ENCODE data around the gene RAD51B.
"Not testable (repeated sequence)": the region's sequence is repeated elsewhere in the genome, so short reads cannot be mapped to it uniquely, and the experiment has no call there.

RAD51B gene

DNA sequence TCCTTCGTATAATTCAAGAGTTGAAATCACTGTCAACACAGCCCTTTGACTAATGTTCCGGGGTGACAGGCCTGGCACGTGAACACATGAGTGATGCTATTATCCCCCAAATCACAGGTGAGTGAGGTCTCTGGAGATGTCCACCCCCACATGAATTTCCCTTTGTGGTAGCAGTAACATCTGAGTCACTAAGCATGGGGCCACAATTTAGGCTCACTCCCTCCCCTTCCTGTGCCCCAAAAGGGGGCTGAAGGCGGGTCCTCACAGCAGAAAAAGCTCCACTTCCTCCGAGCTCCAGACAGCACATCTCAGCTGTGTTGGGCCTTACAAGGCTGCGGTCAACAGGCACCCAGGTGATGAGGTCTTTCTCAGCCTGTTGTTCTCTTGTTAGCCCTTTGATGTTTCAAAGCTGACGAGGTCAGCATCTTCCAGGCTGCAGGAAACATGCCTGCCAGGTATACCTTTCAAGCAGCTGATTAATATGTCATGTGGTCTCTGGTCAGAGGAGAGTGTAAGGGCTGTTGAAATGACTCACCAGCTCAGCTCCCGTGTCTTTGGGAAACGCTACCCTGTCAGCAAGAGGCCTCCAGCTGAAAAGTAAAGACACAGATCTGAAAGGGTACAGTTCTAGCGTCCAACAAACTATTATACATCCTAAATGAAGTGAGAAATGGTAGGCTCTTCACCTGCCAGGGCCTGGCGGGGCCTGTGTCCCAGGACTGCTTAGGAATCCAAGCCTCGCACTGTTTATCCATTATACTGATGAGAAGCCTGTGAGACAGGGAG lies 866.0 kb downstream of the RAD51B start:
- DNase-seq (ENCODE audit: low read depth), result no peak

DNA sequence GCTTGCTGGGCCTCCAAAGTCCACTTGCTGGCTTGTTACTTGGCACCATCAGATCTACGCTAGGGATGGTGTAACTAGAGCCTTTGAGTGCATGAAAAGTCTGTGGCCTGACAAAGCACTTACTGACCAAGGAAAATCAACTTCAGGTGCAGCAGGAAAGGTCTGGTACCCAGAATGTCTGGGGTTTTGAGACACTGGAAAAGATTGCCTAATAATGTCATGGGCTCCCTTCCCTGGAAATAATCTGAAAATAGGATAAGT lies 866.6 kb downstream of the RAD51B start:
- no peak for DNase-seq (ENCODE audit: low read depth)

- DNase-seq (ENCODE audit: low read depth), result no peak
These were observed 867.1 kb downstream of the RAD51B start for GRCh38 chr14:68686724-68687123.

- DNase-seq (ENCODE audit: low read depth), result peak; percentile 75
These were observed 868.2 kb downstream of the RAD51B start for GRCh38 chr14:68687746-68688145.

DNA sequence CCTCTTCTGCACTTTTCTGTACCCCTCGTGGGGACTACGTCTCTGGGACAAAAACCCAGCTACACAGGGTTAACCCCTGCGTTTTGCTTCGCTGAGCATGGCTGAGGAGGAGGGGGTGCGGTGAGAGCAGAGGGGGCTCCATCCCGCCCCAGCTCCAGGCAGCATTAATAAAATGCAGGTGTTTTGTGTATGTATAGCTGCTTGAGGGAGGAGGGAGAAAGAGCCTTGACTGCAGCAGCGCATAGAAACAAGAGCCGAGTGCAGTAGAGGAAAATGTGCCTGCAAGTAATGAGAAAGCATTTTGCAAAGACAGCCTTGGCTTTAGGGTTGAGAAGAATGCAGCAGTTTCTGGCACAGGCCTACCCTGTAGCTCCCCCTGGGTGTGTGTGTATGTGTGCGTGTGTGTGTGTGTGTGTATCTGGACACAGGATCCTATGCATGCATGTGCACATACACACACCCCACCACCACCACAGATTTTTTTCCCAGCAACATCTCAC lies 869.3 kb downstream of the RAD51B start:
- no peak for DNase-seq (ENCODE audit: low read depth)

- DNase-seq (ENCODE audit: low read depth), result no peak
These were observed 869.9 kb downstream of the RAD51B start for GRCh38 chr14:68689511-68689910.

GRCh38 chr14:68690089-68690958 lies 870.7 kb downstream of the RAD51B start:
- DNase-seq (ENCODE audit: low read depth), result no peak

- no peak for DNase-seq (ENCODE audit: low read depth)
These were observed 871.6 kb downstream of the RAD51B start for GRCh38 chr14:68691031-68691791.

GRCh38 chr14:68691792-68692118 lies 872.2 kb downstream of the RAD51B start:
- DNase-seq (ENCODE audit: low read depth), result no peak

DNA sequence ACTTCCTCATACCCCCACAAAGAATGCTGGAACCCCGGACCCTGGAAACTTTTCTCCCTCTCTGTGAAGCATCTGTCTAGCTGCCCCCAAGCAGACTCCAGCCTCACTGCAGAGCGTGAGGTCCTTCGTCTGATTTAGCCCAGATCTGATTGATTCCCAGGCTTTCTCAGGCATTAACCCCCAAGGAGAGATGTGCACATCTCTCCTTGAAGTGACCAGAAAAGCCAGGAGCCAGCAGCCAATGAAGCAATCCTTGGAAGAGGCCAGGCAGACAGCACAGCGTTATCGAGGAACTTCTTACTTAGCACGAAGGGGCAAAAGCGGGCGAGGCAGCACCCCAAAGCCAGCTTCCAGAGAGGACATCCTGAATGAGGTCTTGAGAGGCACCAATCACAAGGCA lies 872.6 kb downstream of the RAD51B start:
- no peak for DNase-seq (ENCODE audit: low read depth)

DNA sequence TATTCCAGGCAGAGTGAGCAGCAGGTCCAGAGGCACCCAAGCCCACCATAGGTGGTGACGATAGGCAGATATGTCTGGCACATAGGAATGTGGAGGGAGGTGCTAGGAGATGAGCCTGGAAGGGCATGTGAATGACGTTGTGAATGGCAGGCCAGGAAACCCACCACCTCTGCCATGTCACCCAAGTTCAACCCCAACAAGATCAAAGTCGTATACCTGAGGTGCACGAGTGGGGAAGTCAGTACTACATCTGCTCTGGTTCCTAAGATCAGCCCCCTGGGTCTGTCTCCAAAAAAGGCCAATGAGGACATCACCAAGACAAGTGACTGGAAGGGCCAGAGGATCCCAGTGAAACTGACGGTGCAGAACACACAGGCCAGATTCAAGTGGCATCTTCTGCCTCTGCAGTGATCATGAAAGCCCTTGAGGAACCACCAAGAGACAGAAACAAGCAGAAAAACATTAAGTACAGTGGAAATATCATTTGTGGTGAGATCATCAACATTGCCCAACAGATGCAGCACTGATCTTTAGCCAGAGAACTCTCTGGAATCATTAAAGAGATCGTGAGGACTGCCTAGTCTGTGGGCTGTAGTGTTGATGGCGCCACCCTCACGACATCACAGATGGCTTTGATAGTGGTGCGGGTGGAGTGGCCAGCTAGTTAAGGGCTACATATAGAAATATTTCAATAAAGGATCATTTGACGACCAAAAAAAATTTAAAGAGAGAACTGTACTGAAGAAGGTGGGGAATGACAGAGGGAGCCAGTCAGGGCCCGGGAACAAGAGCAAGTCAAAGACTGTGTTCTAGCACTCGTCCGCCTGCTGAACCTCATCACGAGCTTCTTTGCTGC lies 873.6 kb downstream of the RAD51B start:
- no peak for DNase-seq (ENCODE audit: low read depth)

GRCh38 chr14:68693926-68694325 lies 874.3 kb downstream of the RAD51B start:
- DNase-seq (ENCODE audit: low read depth), result no peak

- DNase-seq (ENCODE audit: low read depth), result no peak
These were observed 875.1 kb downstream of the RAD51B start for GRCh38 chr14:68694516-68695235.

DNA sequence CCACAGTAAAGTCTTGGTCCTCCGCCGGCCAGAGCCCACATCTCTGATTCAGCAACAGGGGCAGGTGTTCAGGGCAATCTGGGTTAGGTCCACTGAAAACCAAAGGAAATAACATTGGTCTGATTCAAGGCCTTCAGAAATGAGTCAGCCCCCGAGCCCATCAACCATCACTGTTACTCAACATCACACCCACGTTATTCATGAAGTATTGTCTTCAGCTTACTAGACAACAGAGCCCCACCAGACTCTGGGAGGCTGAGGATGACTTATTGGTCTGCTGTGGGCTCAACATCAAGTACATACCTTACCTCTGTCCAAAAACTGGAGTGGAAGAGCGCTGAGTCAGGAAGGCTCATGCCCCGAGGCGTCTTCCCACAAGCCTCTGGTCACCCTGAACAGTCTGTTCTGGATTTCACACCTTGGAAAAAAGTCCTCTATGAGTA lies 875.8 kb downstream of the RAD51B start:
- peak; percentile 99 for DNase-seq (ENCODE audit: low read depth)

DNA sequence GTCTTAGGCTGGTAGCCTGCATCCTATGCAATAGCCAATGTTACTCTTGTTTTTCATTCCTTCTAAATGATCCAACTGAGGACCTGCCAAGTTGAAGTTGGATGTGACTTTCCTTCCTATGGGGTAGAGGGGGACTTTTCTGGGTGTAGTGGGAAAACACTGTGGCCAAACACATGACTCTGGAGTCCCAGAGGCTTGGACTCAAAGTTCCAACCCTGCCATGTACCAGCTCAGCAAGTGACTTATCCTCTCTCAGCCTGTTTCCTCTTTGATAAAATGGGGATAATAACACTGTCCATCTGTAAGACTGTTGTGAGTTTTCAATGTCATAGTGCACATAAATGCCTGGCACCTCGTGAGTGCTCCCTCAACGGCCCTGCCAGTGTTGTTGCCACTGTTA lies 876.3 kb downstream of the RAD51B start:
- DNase-seq (ENCODE audit: low read depth), result no peak

DNA sequence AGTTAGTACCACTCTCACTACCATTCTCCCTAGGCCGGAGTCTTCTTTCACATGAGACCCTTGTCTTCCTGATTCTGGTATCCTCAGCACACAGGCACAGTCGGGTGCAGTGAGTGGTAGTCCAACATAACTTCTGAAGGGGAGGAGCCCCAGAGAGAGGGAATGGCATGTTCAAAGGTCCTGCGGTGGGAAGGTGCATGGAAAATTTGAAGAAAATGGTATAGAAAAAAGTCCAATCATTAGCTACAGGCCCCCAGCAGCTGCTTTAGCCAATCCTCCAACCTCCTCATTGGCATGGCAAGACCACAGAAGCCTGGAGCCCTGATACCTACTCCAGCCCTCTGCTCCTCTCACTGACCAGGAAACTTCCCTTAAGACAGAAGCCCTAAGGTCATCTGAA lies 876.7 kb downstream of the RAD51B start:
- DNase-seq (ENCODE audit: low read depth), result no peak

- no peak for DNase-seq (ENCODE audit: low read depth)
These were observed 877.3 kb downstream of the RAD51B start for GRCh38 chr14:68696721-68697495.

- DNase-seq (ENCODE audit: low read depth), result not testable (repeated sequence)
These were observed 879.2 kb downstream of the RAD51B start for GRCh38 chr14:68698773-68699172.

DNA sequence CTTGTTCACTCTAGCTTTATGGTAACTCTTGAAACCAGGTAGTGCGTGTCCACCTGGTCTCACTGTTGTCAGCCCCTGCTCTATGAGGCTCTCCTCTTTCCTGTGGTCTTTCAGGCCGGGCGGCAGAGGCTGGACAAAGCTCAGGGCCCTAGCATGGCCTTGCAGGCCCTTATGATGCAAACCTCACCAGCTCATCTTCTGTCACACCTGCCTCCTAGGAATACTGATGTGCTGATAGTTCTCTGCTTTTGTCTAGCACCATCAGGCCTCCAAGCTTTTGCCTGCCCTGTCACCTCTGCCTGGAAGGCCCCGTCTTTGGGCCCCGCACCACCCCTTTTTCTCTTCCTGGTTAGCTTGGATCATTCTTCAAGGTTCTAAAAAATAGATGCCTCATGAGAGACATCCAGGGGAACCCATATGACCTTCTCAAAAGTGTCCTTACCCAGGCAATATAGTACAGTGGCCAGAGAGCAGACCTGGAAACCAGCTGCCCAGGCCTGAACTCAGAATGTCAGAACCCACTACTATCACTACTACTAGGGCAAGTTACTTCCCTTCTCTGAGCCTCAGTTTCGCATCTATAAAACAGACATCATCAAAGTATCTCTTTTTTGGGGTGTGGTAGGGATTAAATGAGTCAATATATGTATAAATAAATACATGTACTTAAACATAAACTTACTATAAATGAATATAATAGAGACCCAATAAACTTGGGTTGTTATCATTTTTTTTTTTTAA lies 881.6 kb downstream of the RAD51B start:
- DNase-seq (ENCODE audit: low read depth), result no peak

GRCh38 chr14:68702135-68702534 lies 882.6 kb downstream of the RAD51B start:
- no peak for DNase-seq (ENCODE audit: low read depth)

Data from HS-5 (cell line).